GM18873 (cell line): ENCODE measurements around the gene ATP6V1F.

Experiments used
- ATAC-seq: cut with Tn5 transposase; IDR thresholded peaks from one replicate; pipeline ENCODE4 v1.9.1; 2021; ENCODE audit warnings: mild to moderate bottlenecking, moderate library complexity, moderate number of reproducible peaks; ENCODE audit not compliant: unreplicated experiment, low FRiP score

The ATP6V1F gene

GRCh38 chr7:128880791-128881457 lies 18.3 kb downstream of the ATP6V1F start:
- ATAC-seq, result no peak

- no peak for ATAC-seq
These were observed 18.9 kb downstream of the ATP6V1F start for GRCh38 chr7:128881458-128882125.

GRCh38 chr7:128882134-128882533 lies 19.5 kb downstream of the ATP6V1F start:
- no peak for ATAC-seq

- ATAC-seq, result peak; percentile 66
These were observed 21.2 kb downstream of the ATP6V1F start for GRCh38 chr7:128883622-128884448.

- ATAC-seq, result no peak
These were observed 22.1 kb downstream of the ATP6V1F start for GRCh38 chr7:128884561-128885369.

GRCh38 chr7:128885370-128886187 lies 22.9 kb downstream of the ATP6V1F start:
- ATAC-seq, result no peak

GRCh38 chr7:128886391-128887168 lies 23.9 kb downstream of the ATP6V1F start:
- ATAC-seq, result no peak

- no peak for ATAC-seq
These were observed 24.7 kb downstream of the ATP6V1F start for GRCh38 chr7:128887169-128888038.

- no peak for ATAC-seq
These were observed 25.5 kb downstream of the ATP6V1F start for GRCh38 chr7:128888039-128888755.

- no peak for ATAC-seq
These were observed 26.1 kb downstream of the ATP6V1F start for GRCh38 chr7:128888756-128889095.

- no peak for ATAC-seq
These were observed 26.5 kb downstream of the ATP6V1F start for GRCh38 chr7:128889121-128889520.

- no peak for ATAC-seq
These were observed 27.9 kb downstream of the ATP6V1F start for GRCh38 chr7:128890306-128891109.

GRCh38 chr7:128891110-128891941 lies 28.7 kb downstream of the ATP6V1F start:
- no peak for ATAC-seq

- no peak for ATAC-seq
These were observed 29.2 kb downstream of the ATP6V1F start for GRCh38 chr7:128891942-128892269.

- ATAC-seq, result no peak
These were observed 30.0 kb downstream of the ATP6V1F start for GRCh38 chr7:128892521-128893250.
